IMR-90 (cell line): ENCODE measurements around the gene FSTL1. TPM values are rescaled to one million over a fixed set of nuclear protein-coding genes. Genes with fewer than 3 reads are reported as not detected.

ENCODE experiments used
- ATAC-seq: fragments of 200-7000 bp; cut with Tn5 transposase; 2 replicates; pipeline ENCODE4 v1.9.1; 2020; ENCODE audit warnings: low read depth, mild to moderate bottlenecking, moderate library complexity
- BruUV-seq: library from RNA; stranded (reverse); fragments of 400-500 nt; replicated peaks from 2 replicates; lab custom pipeline; 2021; lab: Mats Ljungman, UMichigan
- CTCF ChIA-PET: fragments of 300-600 bp; formaldehyde crosslinking; extraction: SDS; loops from one replicate; lab custom pipeline; 2021; ENCODE audit warnings: antibody characterized with exemption; lab: Yijun Ruan, JAX
- POLR2A ChIA-PET: fragments of 300-600 bp; sonication (Branson Sonifier 250); formaldehyde crosslinking; loops from one replicate; lab custom pipeline; 2022; ENCODE audit warnings: antibody characterized with exemption; ENCODE audit not compliant: unreplicated experiment; lab: Charles Lee
- DNase-seq: peaks from one replicate; pipeline ENCODE4 v3.0.0; 2013
- H2AFZ ChIP-seq: replicated peaks from 2 replicates; pipeline ENCODE3; 2013; ENCODE audit warnings: low read length, mild to moderate bottlenecking; ENCODE audit not compliant: poor library complexity
- H2AK5ac ChIP-seq: 2 replicates; pipeline ENCODE4 v1.6.1; 2013; ENCODE audit warnings: low read depth, low read length, inconsistent platforms
- H2AK9ac ChIP-seq: replicated peaks from 2 replicates; pipeline ENCODE3; 2013; ENCODE audit warnings: mild to moderate bottlenecking, low read depth, low read length, moderate library complexity; ENCODE audit not compliant: poor library complexity
- H2BK120ac ChIP-seq: 2 replicates; pipeline ENCODE4 v1.6.1; 2013; ENCODE audit warnings: low read depth, low read length, inconsistent platforms
- H2BK15ac ChIP-seq: 3 replicates; pipeline ENCODE4 v1.6.1; 2013; ENCODE audit warnings: low read depth, low read length, inconsistent platforms
- H2BK20ac ChIP-seq: 2 replicates; pipeline ENCODE4 v1.6.1; 2013; ENCODE audit warnings: low read depth, mild to moderate bottlenecking, inconsistent platforms, low read length, moderate library complexity
- H2BK5ac ChIP-seq: 2 replicates; pipeline ENCODE4 v1.6.1; 2013; ENCODE audit warnings: mild to moderate bottlenecking, low read depth, low read length, inconsistent platforms; ENCODE audit not compliant: poor library complexity, severe bottlenecking
- H3K14ac ChIP-seq: replicated peaks from 2 replicates; pipeline ENCODE4 v1.6.1; 2013; ENCODE audit warnings: low read depth, low read length, inconsistent platforms
- H3K18ac ChIP-seq: 2 replicates; pipeline ENCODE4 v1.6.1; 2013; ENCODE audit warnings: low read depth, low read length, control low read depth
- H3K23ac ChIP-seq: 2 replicates; pipeline ENCODE4 v1.6.1; 2013; ENCODE audit warnings: low read depth, low read length, inconsistent platforms
- H3K27ac ChIP-seq: 2 replicates; pipeline ENCODE4 v1.5.1; 2013; ENCODE audit warnings: mild to moderate bottlenecking, control low read depth, low read length; ENCODE audit not compliant: insufficient read depth
- H3K27me3 ChIP-seq: 2 replicates; pipeline ENCODE4 v1.6.1; 2013; ENCODE audit warnings: low read length; ENCODE audit not compliant: control insufficient read depth, insufficient read depth
- H3K36me3 ChIP-seq: 2 replicates; pipeline ENCODE4 v1.6.1; 2013; ENCODE audit warnings: low read length, mixed read lengths; ENCODE audit not compliant: control insufficient read depth, insufficient read depth
- H3K4ac ChIP-seq: 2 replicates; pipeline ENCODE4 v1.6.1; 2013; ENCODE audit warnings: low read depth, low read length, inconsistent platforms
- H3K4me1 ChIP-seq: 2 replicates; pipeline ENCODE4 v1.6.1; 2013; ENCODE audit warnings: low read length, mixed read lengths; ENCODE audit not compliant: control insufficient read depth, insufficient read depth
- H3K4me2 ChIP-seq: 2 replicates; pipeline ENCODE4 v1.6.1; 2013; ENCODE audit warnings: low read depth, mild to moderate bottlenecking, control low read depth, low read length, moderate library complexity
- H3K4me3 ChIP-seq: 2 replicates; pipeline ENCODE4 v1.5.1; 2013; ENCODE audit warnings: low read depth, mild to moderate bottlenecking, control low read depth, low read length, moderate library complexity; ENCODE audit not compliant: insufficient read depth
- H3K56ac ChIP-seq: 2 replicates; pipeline ENCODE4 v1.6.1; 2013; ENCODE audit warnings: low read length, inconsistent platforms; ENCODE audit not compliant: insufficient read depth; ENCODE audit errors: extremely low read depth
- H3K79me1 ChIP-seq, 2 experiments: 2 replicates each; pipeline ENCODE4 v1.6.1; 2013; ENCODE audit warnings: low read length in 2 of 2, inconsistent platforms in 1 of 2, low read depth in 1 of 2
- H3K9ac ChIP-seq: 2 replicates; pipeline ENCODE4 v1.6.1; 2013; ENCODE audit warnings: low read depth, low read length, control low read depth
- H3K9me1 ChIP-seq: 2 replicates; pipeline ENCODE4 v1.6.1; 2013; ENCODE audit warnings: low read length, inconsistent platforms; ENCODE audit not compliant: insufficient read depth
- H3K9me3 ChIP-seq: 2 replicates; pipeline ENCODE4 v1.6.1; 2013; ENCODE audit warnings: low read length; ENCODE audit not compliant: control insufficient read depth, insufficient read depth
- H4K20me1 ChIP-seq: 2 replicates; pipeline ENCODE4 v1.6.1; 2013; ENCODE audit warnings: low read length, inconsistent platforms; ENCODE audit not compliant: insufficient read depth
- H4K5ac ChIP-seq: 2 replicates; pipeline ENCODE4 v1.6.1; 2013; ENCODE audit warnings: mild to moderate bottlenecking, low read depth, low read length, control low read depth
- H4K8ac ChIP-seq, 2 experiments: 2 replicates each; pipeline ENCODE4 v1.6.1; 2013; ENCODE audit warnings: low read depth in 2 of 2, low read length in 2 of 2, control low read depth in 1 of 2, inconsistent platforms in 1 of 2
- H4K91ac ChIP-seq: 2 replicates; pipeline ENCODE4 v1.6.1; 2013; ENCODE audit warnings: low read depth, low read length, inconsistent platforms; ENCODE audit not compliant: insufficient read depth
- BHLHE40 ChIP-seq: fragments of 150-350 bp; IDR thresholded peaks from 2 replicates; pipeline ENCODE4 v1.6.1; 2016; ENCODE audit warnings: mild to moderate bottlenecking, low read depth, low read length
- CEBPB ChIP-seq: IDR thresholded peaks from 2 replicates; pipeline ENCODE4 v1.6.1; 2012; ENCODE audit warnings: low read depth, low read length, improper control_type of control experiment
- CHD1 ChIP-seq: IDR thresholded peaks from 2 replicates; pipeline ENCODE4 v1.6.1; 2012; ENCODE audit warnings: low read depth, low read length, improper control_type of control experiment
- FOS ChIP-seq: fragments of 150-350 bp; IDR thresholded peaks from 2 replicates; pipeline ENCODE4 v1.6.1; 2016; ENCODE audit warnings: low read depth, low read length
- MAFK ChIP-seq: IDR thresholded peaks from 2 replicates; pipeline ENCODE4 v1.6.1; 2012; ENCODE audit warnings: low read depth, low read length, improper control_type of control experiment
- MXI1 ChIP-seq: IDR thresholded peaks from 2 replicates; pipeline ENCODE4 v1.6.1; 2012; ENCODE audit warnings: low read depth, mild to moderate bottlenecking, low read length, moderate library complexity, borderline replicate concordance
- NFE2L2 ChIP-seq: fragments of 150-350 bp; IDR thresholded peaks from 2 replicates; pipeline ENCODE4 v1.6.1; 2016; ENCODE audit warnings: low read depth, mild to moderate bottlenecking, low read length
- POLR2A ChIP-seq: IDR thresholded peaks from 2 replicates; pipeline ENCODE4 v1.6.1; 2012; ENCODE audit warnings: mild to moderate bottlenecking, low read depth, low read length
- RAD21 ChIP-seq: IDR thresholded peaks from 2 replicates; pipeline ENCODE4 v1.6.1; 2012; ENCODE audit warnings: low read length, improper control_type of control experiment
- RFX5 ChIP-seq: IDR thresholded peaks from 2 replicates; pipeline ENCODE4 v1.8.0; 2012; ENCODE audit warnings: low read depth, mild to moderate bottlenecking, low read length, moderate library complexity
- SMC3 ChIP-seq: fragments of 150-350 bp; IDR thresholded peaks from 2 replicates; pipeline ENCODE4 v1.6.1; 2016; ENCODE audit warnings: low read depth, mild to moderate bottlenecking, antibody characterized with exemption, low read length, moderate library complexity
- dilution Hi-C: fragments of 300-500 bp; cut with HindIII; formaldehyde crosslinking; loops from one replicate; pipeline ENCODE4 v1.14.3; 2018; ENCODE audit warnings: low sequenced_read_pairs; ENCODE audit not compliant: unreplicated experiment
- in situ Hi-C: fragments of 300-500 bp; cut with MboI; formaldehyde crosslinking; loops from 3 replicates; pipeline ENCODE4 v1.14.3; 2019; ENCODE audit warnings: low sequenced_read_pairs, inconsistent platforms, mixed read lengths
- intact Hi-C: fragments of 100-400 bp; cut with micrococcal nuclease; formaldehyde crosslinking; loops from 2 replicates; pipeline ENCODE4 v1.10.0; 2022
- polyA plus RNA-seq, 3 experiments: library from polyadenylated mRNA; depleted of rRNA; stranded (reverse); fragments of >200 nt; gene quantifications; 2 replicates each; pipeline ENCODE4 v1.2.3, GENCODE V29; 2012; ENCODE audit warnings: low replicate concordance in 1 of 3
- total RNA-seq: library from RNA; depleted of rRNA; stranded (reverse); fragments of >200 nt; gene quantifications from 2 replicates; pipeline ENCODE4 v1.2.3, GENCODE V29; 2012
- TF ChIP-seq, protein P1 (sequence below): fragments of 150-350 bp; IDR thresholded peaks from 2 replicates; pipeline ENCODE4 v1.6.1; 2016; ENCODE audit warnings: low read depth, mild to moderate bottlenecking, low read length, moderate library complexity, borderline replicate concordance
- TF ChIP-seq, protein P2 (sequence below): fragments of 150-350 bp; IDR thresholded peaks from 2 replicates; pipeline ENCODE4 v1.6.1; 2017; ENCODE audit warnings: mild to moderate bottlenecking, antibody characterized with exemption, low read length, low read depth

FSTL1 gene
- total and polyA plus RNA-seq, 2 of the 4 experiments (the other 2 are of a cell fraction): 864 to 1,642 TPM

DNA sequence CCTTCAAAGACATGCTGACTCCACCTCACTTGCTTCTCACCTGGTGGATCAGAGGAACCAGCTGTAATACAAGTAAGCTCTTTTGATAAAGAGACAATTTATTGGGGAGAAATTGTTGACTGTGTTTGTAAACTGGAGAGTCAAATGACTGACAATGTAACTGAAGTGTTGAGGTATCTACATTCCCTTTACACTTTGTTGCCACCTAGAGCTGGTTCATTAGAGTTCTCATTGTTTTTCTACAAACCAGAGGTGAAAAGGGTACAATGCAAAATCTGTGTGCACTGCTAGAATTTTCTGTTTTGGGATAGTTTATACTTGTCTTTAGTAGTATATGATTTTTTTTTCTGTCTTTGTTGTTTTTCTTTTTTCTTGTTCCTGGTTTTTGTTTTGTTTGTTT lies 93.0 kb downstream of the FSTL1 start:
- ChIA-PET CTCF (interaction anchor here (0.7 kb wide), 1 partner anchor 9 kb away, joined by 3 read pairs; the partner anchor contains the start of gene LRRC58), POLR2A (no interaction called here)
- no peaks in the 10 kb centered on the region for H3K4me1 ChIP-seq
- H3K23ac ChIP-seq: no peak overlapping the region
- peaks cover 19% of the 10 kb centered on the region for H3K27me3 ChIP-seq
- H3K9ac ChIP-seq: no peak overlapping the region
- no peaks in the 10 kb centered on the region for H3K9me1 ChIP-seq
- no peak overlapping the region for H3K4me2 ChIP-seq
- TF ChIP-seq CEBPB (no peak), POLR2A (no peak), RAD21 (no peak), NFE2L2 (no peak), MXI1 (no peak), CHD1 (no peak), FOS (no peak), BHLHE40 (no peak), MAFK (no peak), RFX5 (no peak), SMC3 (no peak)
- TF ChIP-seq, protein P1, sequence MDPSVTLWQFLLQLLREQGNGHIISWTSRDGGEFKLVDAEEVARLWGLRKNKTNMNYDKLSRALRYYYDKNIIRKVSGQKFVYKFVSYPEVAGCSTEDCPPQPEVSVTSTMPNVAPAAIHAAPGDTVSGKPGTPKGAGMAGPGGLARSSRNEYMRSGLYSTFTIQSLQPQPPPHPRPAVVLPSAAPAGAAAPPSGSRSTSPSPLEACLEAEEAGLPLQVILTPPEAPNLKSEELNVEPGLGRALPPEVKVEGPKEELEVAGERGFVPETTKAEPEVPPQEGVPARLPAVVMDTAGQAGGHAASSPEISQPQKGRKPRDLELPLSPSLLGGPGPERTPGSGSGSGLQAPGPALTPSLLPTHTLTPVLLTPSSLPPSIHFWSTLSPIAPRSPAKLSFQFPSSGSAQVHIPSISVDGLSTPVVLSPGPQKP: no peak
- TF ChIP-seq, protein P2, sequence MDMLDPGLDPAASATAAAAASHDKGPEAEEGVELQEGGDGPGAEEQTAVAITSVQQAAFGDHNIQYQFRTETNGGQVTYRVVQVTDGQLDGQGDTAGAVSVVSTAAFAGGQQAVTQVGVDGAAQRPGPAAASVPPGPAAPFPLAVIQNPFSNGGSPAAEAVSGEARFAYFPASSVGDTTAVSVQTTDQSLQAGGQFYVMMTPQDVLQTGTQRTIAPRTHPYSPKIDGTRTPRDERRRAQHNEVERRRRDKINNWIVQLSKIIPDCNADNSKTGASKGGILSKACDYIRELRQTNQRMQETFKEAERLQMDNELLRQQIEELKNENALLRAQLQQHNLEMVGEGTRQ: no peak
- no peak overlapping the region for H3K18ac ChIP-seq
- H2AK5ac ChIP-seq: no peak overlapping the region
- no peaks in the 10 kb centered on the region for H3K36me3 ChIP-seq
- H4K8ac ChIP-seq: no peak overlapping the region
- no peak overlapping the region for H2AK9ac ChIP-seq
- H3K27ac ChIP-seq: no peak overlapping the region
- H2BK5ac ChIP-seq: no peak overlapping the region
- no peak for ATAC-seq
- intact Hi-C loops (no loop called here), in situ Hi-C loops (no loop called here), dilution Hi-C loops (no loop called here)
- H2BK20ac ChIP-seq: no peak overlapping the region
- H3K79me1 ChIP-seq: no peaks in the 10 kb centered on the region
- H2BK15ac ChIP-seq: no peak overlapping the region
- no TSS peak for BruUV-seq
- no peak overlapping the region for H3K4ac ChIP-seq
- no peaks in the 10 kb centered on the region for H3K9me3 ChIP-seq
- DNase-seq: no peak
- no peak overlapping the region for H3K56ac ChIP-seq
- no peak overlapping the region for H3K14ac ChIP-seq
- H2BK120ac ChIP-seq: no peak overlapping the region
- H3K4me3 ChIP-seq: no peak overlapping the region
- H4K20me1 ChIP-seq: no peaks in the 10 kb centered on the region
- H4K91ac ChIP-seq: no peak overlapping the region
- no peak overlapping the region for H2AFZ ChIP-seq
- H4K5ac ChIP-seq: no peak overlapping the region
